HG03571 (cell line): ENCODE results near the gene LARGE2.

Experiments used
- ATAC-seq: cut with Tn5 transposase; IDR thresholded peaks from one replicate; pipeline ENCODE4 v1.9.1; 2021; ENCODE audit not compliant: unreplicated experiment

LARGE2 gene

DNA sequence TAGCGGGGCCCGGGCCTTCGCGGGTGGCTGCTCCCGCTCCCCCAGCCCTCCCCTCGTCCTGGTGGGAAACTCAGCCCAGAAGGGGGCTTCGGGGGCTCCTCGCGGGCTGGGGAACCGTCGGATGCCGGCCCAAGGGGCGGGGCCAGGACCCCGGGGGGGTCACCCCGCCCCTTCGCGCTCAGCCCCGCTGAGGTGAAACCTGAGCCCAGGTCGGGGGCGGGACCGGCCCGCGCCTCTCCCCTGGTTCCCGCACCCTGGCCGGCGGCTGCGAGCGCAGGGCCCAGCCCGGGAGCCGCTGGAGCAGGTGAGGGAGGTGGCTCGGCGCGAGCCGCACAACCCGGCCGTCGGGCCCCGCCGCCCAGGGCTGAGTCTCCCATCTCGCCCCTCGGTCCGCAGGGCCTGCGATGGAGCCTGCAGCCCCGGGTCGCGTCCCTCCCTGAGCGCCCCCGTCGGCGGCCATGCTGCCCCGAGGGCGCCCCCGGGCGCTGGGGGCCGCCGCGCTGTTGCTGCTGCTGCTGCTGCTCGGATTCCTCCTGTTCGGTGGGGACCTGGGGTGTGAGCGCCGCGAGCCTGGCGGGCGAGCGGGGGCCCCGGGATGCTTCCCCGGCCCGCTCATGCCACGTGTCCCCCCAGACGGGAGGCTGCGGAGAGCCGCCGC is at the start of gene LARGE2:
LARGE2 (plus strand) TSS at position 232 of the 658 bp plus-strand sequence; CDS start at position 459, 227 bp downstream.
- no peak for ATAC-seq

DNA sequence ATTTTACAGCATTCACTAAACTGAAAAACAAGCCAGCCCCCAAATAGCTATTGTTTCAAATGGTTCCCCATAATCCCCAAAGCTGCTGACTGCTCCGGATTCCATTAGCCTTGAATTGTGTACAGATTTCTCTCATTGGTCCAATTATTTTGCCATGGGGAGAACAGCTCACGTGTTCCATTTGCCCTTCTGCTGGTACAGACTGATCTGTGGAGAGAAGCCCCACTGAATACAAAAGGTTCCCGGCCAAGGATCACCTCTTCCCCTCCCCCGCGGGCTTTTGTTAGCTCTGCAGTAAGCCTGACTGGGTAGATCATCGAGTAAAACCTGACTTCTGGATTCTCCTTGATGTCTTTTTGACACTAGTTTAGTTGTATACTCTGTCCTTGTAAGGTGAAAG is 46.1 kb upstream of the LARGE2 start:
- ATAC-seq, result no peak

DNA sequence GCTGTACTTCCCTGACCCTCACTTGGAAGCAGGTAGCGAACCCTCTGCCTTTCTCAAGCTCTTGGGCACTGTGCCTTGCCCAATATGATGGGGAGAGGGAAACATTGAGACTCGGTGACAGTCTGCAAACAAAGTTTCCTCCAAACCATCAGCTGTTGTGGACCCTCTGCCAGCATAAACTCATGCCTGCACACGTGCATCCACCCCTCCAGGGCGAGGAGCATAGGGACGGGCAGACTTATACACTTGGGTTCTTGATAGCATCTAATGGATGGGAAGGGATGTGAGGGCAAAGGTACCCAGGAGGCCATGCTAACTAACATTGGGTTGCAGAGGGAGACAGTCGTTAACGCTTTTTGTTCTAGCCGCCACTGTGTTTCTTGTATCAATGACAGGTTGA is 45.2 kb upstream of the LARGE2 start:
- no peak for ATAC-seq

DNA sequence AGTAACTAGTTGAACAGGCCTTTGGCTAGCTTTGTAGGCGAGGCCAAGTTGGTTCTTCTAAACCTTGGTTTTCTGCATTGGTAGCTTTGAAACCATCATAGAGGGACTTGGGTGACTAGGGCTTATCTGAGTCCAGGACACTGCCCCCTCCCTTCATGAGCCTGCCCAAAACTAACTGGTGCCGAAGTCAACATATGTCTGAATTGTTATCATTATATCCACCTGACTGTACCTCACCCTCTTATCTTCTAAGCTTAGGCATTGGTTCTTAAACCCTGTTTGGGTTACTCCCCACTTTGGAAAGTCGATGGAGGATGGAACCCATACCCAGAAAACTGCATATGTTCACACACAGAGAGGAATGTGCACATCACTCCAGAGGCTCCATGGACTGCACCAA is 44.6 kb upstream of the LARGE2 start:
- no peak for ATAC-seq

DNA sequence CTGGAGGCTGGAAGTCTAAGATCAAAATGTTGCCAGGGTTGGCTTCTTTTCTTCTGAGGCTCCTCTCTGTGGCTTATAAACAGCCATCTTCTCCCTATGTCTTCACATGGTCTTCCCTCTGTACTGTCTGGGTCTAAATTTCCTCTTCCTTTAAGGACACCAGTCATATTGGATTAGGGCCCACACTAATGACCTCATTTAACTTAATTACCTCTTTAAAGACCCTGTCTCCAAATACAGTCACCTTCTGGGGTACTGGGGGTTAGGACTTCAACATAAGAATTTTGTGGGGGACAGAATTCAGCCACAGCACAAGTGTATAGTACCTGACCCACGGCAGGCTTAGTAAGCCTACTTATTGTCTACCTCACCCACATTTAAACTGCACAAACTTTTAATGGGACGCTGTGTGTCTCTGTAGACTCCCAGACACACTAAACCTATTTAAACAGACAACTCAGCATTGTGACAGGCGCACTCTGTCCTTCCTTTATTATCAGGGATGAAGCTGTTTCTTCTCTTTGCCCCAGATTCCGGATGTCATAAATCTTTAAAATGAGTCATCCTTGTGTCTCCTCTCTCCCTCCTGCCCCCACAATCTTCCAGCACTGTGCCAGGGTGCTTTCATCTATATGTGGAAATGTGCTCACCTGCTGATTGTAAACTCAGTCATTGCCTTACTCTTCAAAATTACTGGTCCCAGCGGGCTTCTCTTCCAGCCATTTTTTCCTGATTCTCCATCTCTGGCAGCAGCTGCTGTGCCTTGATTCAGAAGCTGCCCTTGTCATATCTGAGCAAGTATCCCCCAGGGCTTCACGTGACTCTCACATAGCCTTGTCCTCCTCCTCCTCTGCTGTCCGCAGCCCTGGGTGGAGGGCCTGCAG is 42.4 kb upstream of the LARGE2 start:
- no peak for ATAC-seq

DNA sequence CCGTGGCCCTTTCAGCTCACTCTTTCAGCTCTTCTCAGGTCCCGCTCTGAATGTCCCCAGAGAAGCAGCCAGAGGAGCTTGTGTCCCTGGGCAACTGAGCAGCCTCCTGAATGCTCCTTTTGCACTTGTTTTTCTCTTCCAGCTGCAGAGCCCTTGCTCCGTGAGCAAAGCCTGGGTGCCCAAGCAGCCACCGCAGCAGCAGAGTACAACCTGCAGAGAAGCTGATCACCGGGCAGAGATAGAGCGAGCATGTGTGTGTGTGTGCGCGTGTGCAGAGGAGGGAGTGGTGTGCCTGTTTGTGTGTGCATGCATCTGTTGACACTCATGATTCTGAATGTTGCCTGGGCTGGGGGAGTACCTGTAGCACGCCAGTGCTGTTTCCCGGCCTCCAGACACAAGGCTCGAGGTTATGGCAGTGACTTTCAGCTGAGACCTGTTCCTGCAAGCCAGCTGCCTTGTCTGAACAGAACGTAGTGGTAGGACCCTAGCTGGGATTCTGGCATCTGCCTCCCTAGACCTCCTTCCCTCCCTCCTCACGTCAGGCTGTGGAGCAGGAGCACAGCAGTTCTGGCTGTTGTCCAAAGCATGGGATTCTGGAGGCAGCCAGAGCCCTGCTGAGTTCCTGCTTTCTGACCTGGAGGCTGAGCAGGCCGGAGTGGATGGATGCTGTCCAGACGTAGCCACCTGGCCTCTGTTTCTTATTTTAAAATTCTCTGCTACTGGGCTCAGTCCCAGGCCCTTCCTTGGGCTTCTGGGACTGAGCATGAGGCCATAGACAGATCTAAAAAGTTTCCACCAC is 41.5 kb upstream of the LARGE2 start:
- ATAC-seq, result no peak

- no peak for ATAC-seq
Measured at GRCh38 chr11:45881708-45882368, 40.6 kb upstream of the LARGE2 start.

DNA sequence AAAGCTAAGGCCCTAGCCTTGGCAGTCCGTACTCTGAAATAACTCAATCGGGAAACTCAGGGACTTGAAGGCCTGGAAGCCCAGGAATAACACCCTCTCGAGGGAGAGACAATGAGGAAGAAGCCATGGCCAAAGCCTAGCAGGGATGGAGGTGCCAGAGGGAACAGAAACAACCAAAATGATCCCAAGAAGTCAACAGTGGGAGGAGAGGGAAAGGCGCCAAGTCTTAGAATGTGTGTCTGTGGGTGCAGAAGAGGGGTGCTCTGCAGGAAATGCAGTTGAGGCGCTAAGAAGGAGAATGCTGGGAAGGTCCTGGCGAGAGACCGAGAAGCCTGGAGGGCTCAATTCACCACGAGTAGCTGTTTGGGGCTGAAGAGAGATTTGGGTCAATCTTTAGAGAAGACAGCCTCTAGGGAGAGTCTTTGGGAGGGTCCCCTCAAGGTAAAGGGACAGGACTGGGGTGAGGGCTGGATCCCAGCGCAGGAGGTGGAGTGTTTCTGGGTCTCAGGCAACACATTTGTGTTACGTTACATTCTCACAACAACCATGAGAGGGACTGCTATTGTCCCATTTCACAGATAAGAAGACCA is 37.8 kb upstream of the LARGE2 start:
- no peak for ATAC-seq

- no peak for ATAC-seq
Measured at GRCh38 chr11:45885274-45885920, 37.1 kb upstream of the LARGE2 start, which contains the start of gene MAPK8IP1. TSS of gene MAPK8IP1 (plus strand) at chr11:45885651. CDS start at chr11:45885821, 170 bp downstream.

- no peak for ATAC-seq
Measured at GRCh38 chr11:45885921-45886721, 36.3 kb upstream of the LARGE2 start.

- no peak for ATAC-seq
Measured at GRCh38 chr11:45886816-45887520, 35.5 kb upstream of the LARGE2 start.

DNA sequence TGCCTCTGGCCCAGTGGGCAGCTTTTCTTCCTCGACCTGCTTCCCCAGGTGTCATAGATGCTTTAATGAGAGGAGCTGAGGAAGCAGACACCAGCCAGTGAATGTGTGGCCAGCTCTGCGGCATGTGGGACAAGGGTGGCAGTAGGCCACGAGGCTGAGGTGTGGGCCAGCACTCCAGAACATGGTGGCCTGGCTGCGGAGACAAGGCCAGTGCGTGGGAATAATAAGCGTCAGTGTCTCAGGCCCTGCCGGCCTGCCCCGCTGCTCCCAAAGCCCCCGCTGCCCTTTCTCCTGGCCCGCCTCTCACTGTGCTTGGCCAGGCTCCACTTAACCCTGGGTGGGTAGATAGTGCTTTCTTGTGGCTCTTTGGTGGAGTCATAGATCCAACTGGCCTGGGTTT is 34.9 kb upstream of the LARGE2 start:
- no peak for ATAC-seq

DNA sequence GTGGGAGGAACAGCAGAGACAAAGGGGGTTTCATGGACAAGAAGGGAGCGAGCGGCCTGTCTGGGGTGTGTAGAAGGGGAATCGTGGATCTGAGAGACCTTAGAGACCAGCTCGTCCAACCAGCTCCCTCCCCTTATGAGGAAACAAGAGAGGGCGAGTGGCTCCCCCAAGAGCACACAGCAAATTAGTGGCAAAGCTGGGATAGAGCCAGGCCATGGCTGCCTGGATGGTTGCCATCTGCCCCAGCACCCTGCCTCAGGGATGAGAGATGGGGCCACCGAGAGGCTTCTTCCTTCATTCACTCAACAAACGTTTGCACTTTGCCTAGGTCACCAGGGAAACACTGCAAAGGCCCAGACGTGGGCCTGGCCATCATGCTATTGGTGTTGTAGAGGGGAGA is 32.9 kb upstream of the LARGE2 start:
- no peak for ATAC-seq

DNA sequence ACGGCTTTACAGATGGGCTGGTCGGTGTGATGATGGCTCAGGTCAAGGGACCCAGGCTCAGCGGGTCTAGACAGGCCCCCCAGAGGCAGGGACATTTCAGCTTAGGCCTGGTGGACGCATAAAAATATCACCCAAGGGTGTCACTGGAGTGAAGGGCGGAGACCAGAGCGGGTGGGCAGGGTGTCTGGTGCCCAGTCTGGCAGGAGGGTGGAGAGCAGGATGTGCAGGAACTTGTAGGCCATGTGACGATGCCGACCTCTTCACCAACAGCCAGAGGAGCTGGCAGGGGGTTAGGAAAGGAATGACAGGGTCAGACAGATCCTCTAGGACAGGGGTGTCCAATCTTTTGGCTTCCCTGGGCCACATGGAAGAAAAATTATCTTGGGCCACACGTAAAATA is 32.5 kb upstream of the LARGE2 start:
- ATAC-seq, result no peak

- ATAC-seq, result no peak
Measured at GRCh38 chr11:45890886-45891550, 31.4 kb upstream of the LARGE2 start.

DNA sequence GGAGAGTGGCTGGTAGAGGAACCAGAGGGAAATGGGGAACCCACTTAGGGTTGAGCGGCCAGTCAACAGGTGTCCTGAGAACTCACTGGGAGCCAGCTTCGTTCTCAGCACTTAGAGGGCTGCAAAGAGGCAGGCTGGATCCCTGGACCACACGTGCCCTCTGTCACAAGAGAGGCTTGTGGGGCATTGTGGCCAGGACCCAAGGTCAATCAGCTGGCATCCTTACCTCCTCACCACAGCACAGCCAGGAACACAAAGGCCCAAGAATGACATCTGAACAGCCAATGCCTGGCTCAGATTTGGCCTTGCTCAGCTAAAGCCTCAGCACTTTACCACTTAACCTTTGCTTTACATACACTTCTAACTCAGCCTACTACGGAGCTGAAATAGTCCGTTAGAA is 29.6 kb upstream of the LARGE2 start:
- no peak for ATAC-seq

DNA sequence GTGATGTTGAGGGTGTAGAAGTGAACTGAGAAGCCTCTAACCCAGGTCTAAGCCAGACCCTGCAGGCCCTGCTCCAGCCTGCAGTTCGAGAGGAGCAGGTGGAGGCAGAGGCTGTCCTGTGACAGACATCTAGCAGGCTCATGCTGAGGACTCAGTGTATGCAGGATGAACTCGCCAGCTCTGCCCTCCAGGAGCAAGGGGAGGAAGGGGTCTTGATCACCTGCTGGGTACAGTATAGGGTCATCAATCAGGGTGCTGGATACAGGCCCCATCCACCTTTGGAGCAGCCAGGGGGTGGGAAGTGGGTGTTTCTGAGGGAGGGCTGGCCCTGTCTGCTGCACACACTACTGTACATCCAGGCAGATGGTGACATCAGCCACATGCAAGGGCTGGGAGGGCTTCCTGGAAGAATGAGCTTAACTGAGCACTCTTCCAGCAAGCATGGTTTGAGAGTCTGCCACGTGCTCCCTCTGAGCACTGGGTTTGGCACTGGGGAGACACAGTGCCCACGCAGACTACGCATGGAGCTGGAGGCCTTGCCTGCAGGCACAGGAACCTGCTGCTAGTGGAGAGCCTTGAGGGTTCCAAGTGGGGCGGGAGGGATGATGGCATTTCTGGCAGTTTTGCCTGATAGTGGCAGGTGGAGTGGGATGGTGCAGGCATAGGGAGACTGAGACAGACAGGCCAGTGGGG is 27.8 kb upstream of the LARGE2 start:
- ATAC-seq, result no peak
